ENCODE results near the gene VIL1.

Gene VIL1

GRCh38 chr2:218438596-218438995 is 19.7 kb downstream of the VIL1 start:
- Histone ChIP-seq H3K4me3 (ENCODE audit: insufficient read depth, low read depth, low read length, poor library complexity, severe bottlenecking) (no peak overlapping the region), H3K9me3 (ENCODE audit: control insufficient read depth, low read length) (no peaks in the 10 kb centered on the region), H3K4me1 (ENCODE audit: control insufficient read depth, insufficient read depth, low read length, poor library complexity, severe bottlenecking) (no peaks in the 10 kb centered on the region), H3K36me3 (ENCODE audit: control insufficient read depth, insufficient read depth, low read length) (no peaks in the 10 kb centered on the region), H3K27me3 (replicated peaks; ENCODE audit: control insufficient read depth, insufficient read depth, low read length, poor library complexity, severe bottlenecking) (no peaks in the 10 kb centered on the region), H3K27ac (ENCODE audit: insufficient read depth, low read length, poor library complexity, severe bottlenecking) (no peak overlapping the region)
- DNase-seq: no peak

DNA sequence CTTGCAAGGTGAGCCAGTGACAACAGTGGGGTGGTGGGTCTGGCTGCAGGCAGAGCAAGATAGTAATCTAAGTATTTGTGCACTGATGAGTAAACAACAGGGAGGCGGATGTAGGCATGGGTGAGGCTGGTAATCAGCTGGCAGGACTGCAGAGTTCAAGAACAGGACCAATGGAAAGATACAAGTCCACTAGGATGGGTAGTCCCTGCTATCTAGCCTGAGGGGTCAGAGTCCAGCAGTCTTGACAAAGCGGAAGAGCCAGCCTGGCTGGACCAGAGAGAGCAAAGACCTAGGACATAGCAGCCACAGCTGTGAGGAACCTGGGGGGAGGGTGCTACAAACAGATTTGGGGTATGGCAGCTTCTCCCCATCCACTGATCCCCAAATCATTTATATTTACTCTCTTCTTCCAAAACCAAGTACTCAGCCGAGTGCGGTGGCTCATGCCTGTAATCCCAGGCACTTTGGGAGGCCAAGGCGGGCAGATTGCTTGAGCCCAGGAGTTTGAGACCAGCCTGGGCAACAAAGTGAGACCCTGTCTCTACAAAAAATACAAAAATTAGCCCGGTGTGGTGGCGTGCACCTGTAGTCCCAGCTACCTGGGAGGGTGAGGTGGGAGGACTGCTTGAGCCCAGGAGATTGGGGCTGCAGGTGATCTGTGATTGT is 25.9 kb downstream of the VIL1 start:
- Histone ChIP-seq H3K36me3 (ENCODE audit: control insufficient read depth, insufficient read depth, low read length) (no peaks in the 10 kb centered on the region), H3K27ac (ENCODE audit: insufficient read depth, low read length, poor library complexity, severe bottlenecking) (no peak overlapping the region), H3K4me1 (ENCODE audit: control insufficient read depth, insufficient read depth, low read length, poor library complexity, severe bottlenecking) (no peaks in the 10 kb centered on the region), H3K27me3 (replicated peaks; ENCODE audit: control insufficient read depth, insufficient read depth, low read length, poor library complexity, severe bottlenecking) (no peaks in the 10 kb centered on the region), H3K9me3 (ENCODE audit: control insufficient read depth, low read length) (no peaks in the 10 kb centered on the region), H3K4me3 (ENCODE audit: insufficient read depth, low read depth, low read length, poor library complexity, severe bottlenecking) (no peak overlapping the region)
- DNase-seq: no peak

DNA sequence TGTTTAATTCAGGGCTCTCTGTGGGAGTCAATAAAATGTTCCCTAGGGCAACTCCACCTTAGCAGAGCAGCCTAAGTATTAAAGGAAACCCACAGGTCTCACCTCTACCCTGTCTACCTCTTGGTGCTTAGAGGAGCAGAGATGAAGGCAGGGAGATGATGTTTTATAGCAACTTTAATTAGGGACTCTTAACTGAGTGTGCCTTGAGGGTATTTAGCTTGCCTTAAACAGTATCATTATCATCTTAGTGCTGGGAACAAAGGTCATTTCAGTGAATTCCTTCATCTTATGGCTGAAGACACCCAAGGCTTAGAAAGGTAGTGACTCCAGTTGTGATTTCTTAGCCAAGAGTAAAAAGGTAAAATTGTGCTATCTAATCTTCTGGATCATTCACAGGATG is 26.7 kb downstream of the VIL1 start:
- no peaks in the 10 kb centered on the region for H3K4me1 ChIP-seq (ENCODE audit: control insufficient read depth, insufficient read depth, low read length, poor library complexity, severe bottlenecking)
- no peaks in the 10 kb centered on the region for H3K27me3 ChIP-seq (replicated peaks; ENCODE audit: control insufficient read depth, insufficient read depth, low read length, poor library complexity, severe bottlenecking)
- H3K36me3 ChIP-seq (ENCODE audit: control insufficient read depth, insufficient read depth, low read length): no peaks in the 10 kb centered on the region
- DNase-seq: no peak
- H3K4me3 ChIP-seq (ENCODE audit: insufficient read depth, low read depth, low read length, poor library complexity, severe bottlenecking): no peak overlapping the region
- H3K9me3 ChIP-seq (ENCODE audit: control insufficient read depth, low read length): no peaks in the 10 kb centered on the region
- no peak overlapping the region for H3K27ac ChIP-seq (ENCODE audit: insufficient read depth, low read length, poor library complexity, severe bottlenecking)

- Histone ChIP-seq H3K36me3 (ENCODE audit: control insufficient read depth, insufficient read depth, low read length) (no peaks in the 10 kb centered on the region), H3K27ac (ENCODE audit: insufficient read depth, low read length, poor library complexity, severe bottlenecking) (no peak overlapping the region), H3K4me3 (ENCODE audit: insufficient read depth, low read depth, low read length, poor library complexity, severe bottlenecking) (no peak overlapping the region), H3K27me3 (replicated peaks; ENCODE audit: control insufficient read depth, insufficient read depth, low read length, poor library complexity, severe bottlenecking) (no peaks in the 10 kb centered on the region), H3K9me3 (ENCODE audit: control insufficient read depth, low read length) (no peaks in the 10 kb centered on the region), H3K4me1 (ENCODE audit: control insufficient read depth, insufficient read depth, low read length, poor library complexity, severe bottlenecking) (no peaks in the 10 kb centered on the region)
- DNase-seq: no peak
These were observed 27.6 kb downstream of the VIL1 start for GRCh38 chr2:218446547-218446946.

- Histone ChIP-seq H3K4me1 (ENCODE audit: control insufficient read depth, insufficient read depth, low read length, poor library complexity, severe bottlenecking) (no peaks in the 10 kb centered on the region), H3K27ac (ENCODE audit: insufficient read depth, low read length, poor library complexity, severe bottlenecking) (no peak overlapping the region)
These were observed 28.1 kb downstream of the VIL1 start for GRCh38 chr2:218447072-218447471.

GRCh38 chr2:218448934-218449333 is 30.0 kb downstream of the VIL1 start:
- Histone ChIP-seq H3K27ac (ENCODE audit: insufficient read depth, low read length, poor library complexity, severe bottlenecking) (no peak overlapping the region), H3K36me3 (ENCODE audit: control insufficient read depth, insufficient read depth, low read length) (peaks cover 10% of the 10 kb centered on the region), H3K4me1 (ENCODE audit: control insufficient read depth, insufficient read depth, low read length, poor library complexity, severe bottlenecking) (no peaks in the 10 kb centered on the region), H3K9me3 (ENCODE audit: control insufficient read depth, low read length) (no peaks in the 10 kb centered on the region), H3K4me3 (ENCODE audit: insufficient read depth, low read depth, low read length, poor library complexity, severe bottlenecking) (no peak overlapping the region), H3K27me3 (replicated peaks; ENCODE audit: control insufficient read depth, insufficient read depth, low read length, poor library complexity, severe bottlenecking) (no peaks in the 10 kb centered on the region)
- no peak for DNase-seq

More at GRCh38 chr2:218447072-218447471, 28.1 kb downstream of the VIL1 start:
- H3K27me3 ChIP-seq (replicated peaks; ENCODE audit: control insufficient read depth, insufficient read depth, low read length, poor library complexity, severe bottlenecking): no peaks in the 10 kb centered on the region
- H3K4me3 ChIP-seq (ENCODE audit: insufficient read depth, low read depth, low read length, poor library complexity, severe bottlenecking): no peak overlapping the region
- H3K36me3 ChIP-seq (ENCODE audit: control insufficient read depth, insufficient read depth, low read length): no peaks in the 10 kb centered on the region
- DNase-seq: no peak
- H3K9me3 ChIP-seq (ENCODE audit: control insufficient read depth, low read length): no peaks in the 10 kb centered on the region

GRCh38 chr2:218452079-218452478 is 33.2 kb downstream of the VIL1 start:
- Histone ChIP-seq H3K27me3 (replicated peaks; ENCODE audit: control insufficient read depth, insufficient read depth, low read length, poor library complexity, severe bottlenecking) (no peaks in the 10 kb centered on the region), H3K9me3 (ENCODE audit: control insufficient read depth, low read length) (peaks cover 7% of the 10 kb centered on the region), H3K4me1 (ENCODE audit: control insufficient read depth, insufficient read depth, low read length, poor library complexity, severe bottlenecking) (no peaks in the 10 kb centered on the region), H3K4me3 (ENCODE audit: insufficient read depth, low read depth, low read length, poor library complexity, severe bottlenecking) (no peak overlapping the region), H3K27ac (ENCODE audit: insufficient read depth, low read length, poor library complexity, severe bottlenecking) (no peak overlapping the region), H3K36me3 (ENCODE audit: control insufficient read depth, insufficient read depth, low read length) (peaks cover 31% of the 10 kb centered on the region)
- DNase-seq: no peak

DNA sequence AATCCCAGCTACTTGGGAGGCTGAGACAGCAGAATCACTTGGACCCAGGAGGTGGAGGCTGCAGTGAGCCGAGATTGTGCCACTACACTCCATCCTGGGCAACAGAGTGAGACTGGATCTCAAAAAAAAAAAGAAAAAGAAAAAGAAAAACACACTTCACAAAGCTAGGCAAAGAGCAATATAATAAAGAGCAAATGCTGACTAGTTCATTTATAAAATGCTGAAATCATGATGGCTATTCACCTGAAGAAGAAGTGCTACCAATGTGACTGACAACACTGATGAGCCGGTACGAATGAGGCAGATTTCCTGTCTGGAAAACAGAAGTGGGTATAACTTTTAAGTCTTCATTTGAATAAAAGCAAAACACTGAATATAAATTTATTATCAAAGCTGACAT is 37.9 kb downstream of the VIL1 start:
- no peak for DNase-seq
- H3K27ac ChIP-seq (ENCODE audit: insufficient read depth, low read length, poor library complexity, severe bottlenecking): no peak overlapping the region
- peaks cover 7% of the 10 kb centered on the region for H3K9me3 ChIP-seq (ENCODE audit: control insufficient read depth, low read length)
- peaks cover 31% of the 10 kb centered on the region for H3K36me3 ChIP-seq (ENCODE audit: control insufficient read depth, insufficient read depth, low read length)
- H3K4me3 ChIP-seq (ENCODE audit: insufficient read depth, low read depth, low read length, poor library complexity, severe bottlenecking): no peak overlapping the region
- no peaks in the 10 kb centered on the region for H3K27me3 ChIP-seq (replicated peaks; ENCODE audit: control insufficient read depth, insufficient read depth, low read length, poor library complexity, severe bottlenecking)
- H3K4me1 ChIP-seq (ENCODE audit: control insufficient read depth, insufficient read depth, low read length, poor library complexity, severe bottlenecking): no peaks in the 10 kb centered on the region

GRCh38 chr2:218458598-218458997 is 39.7 kb downstream of the VIL1 start:
- H3K9me3 ChIP-seq (ENCODE audit: control insufficient read depth, low read length): peaks cover 7% of the 10 kb centered on the region
- no peaks in the 10 kb centered on the region for H3K27me3 ChIP-seq (replicated peaks; ENCODE audit: control insufficient read depth, insufficient read depth, low read length, poor library complexity, severe bottlenecking)
- H3K4me3 ChIP-seq (ENCODE audit: insufficient read depth, low read depth, low read length, poor library complexity, severe bottlenecking): no peak overlapping the region
- peaks cover 29% of the 10 kb centered on the region for H3K36me3 ChIP-seq (ENCODE audit: control insufficient read depth, insufficient read depth, low read length)
- no peak for DNase-seq
- no peaks in the 10 kb centered on the region for H3K4me1 ChIP-seq (ENCODE audit: control insufficient read depth, insufficient read depth, low read length, poor library complexity, severe bottlenecking)
- H3K27ac ChIP-seq (ENCODE audit: insufficient read depth, low read length, poor library complexity, severe bottlenecking): no peak overlapping the region

- no peaks in the 10 kb centered on the region for H3K4me1 ChIP-seq (ENCODE audit: control insufficient read depth, insufficient read depth, low read length, poor library complexity, severe bottlenecking)
- H3K4me3 ChIP-seq (ENCODE audit: insufficient read depth, low read depth, low read length, poor library complexity, severe bottlenecking): no peak overlapping the region
- DNase-seq: no peak
- no peak overlapping the region for H3K27ac ChIP-seq (ENCODE audit: insufficient read depth, low read length, poor library complexity, severe bottlenecking)
- H3K9me3 ChIP-seq (ENCODE audit: control insufficient read depth, low read length): no peaks in the 10 kb centered on the region
- no peaks in the 10 kb centered on the region for H3K27me3 ChIP-seq (replicated peaks; ENCODE audit: control insufficient read depth, insufficient read depth, low read length, poor library complexity, severe bottlenecking)
- H3K36me3 ChIP-seq (ENCODE audit: control insufficient read depth, insufficient read depth, low read length): peaks cover 12% of the 10 kb centered on the region
These were observed 47.2 kb downstream of the VIL1 start for GRCh38 chr2:218465987-218466633.

Measured in effector memory CD4-positive, alpha-beta T cell (primary cell).